HG02852 (cell line): Measurements from ENCODE around the gene CPEB1.

Experiments
- ATAC-seq: cut with Tn5 transposase; IDR thresholded peaks from one replicate; pipeline ENCODE4 v1.9.1; 2021; ENCODE audit warnings: mild to moderate bottlenecking, moderate library complexity; ENCODE audit not compliant: unreplicated experiment

CPEB1 gene

DNA sequence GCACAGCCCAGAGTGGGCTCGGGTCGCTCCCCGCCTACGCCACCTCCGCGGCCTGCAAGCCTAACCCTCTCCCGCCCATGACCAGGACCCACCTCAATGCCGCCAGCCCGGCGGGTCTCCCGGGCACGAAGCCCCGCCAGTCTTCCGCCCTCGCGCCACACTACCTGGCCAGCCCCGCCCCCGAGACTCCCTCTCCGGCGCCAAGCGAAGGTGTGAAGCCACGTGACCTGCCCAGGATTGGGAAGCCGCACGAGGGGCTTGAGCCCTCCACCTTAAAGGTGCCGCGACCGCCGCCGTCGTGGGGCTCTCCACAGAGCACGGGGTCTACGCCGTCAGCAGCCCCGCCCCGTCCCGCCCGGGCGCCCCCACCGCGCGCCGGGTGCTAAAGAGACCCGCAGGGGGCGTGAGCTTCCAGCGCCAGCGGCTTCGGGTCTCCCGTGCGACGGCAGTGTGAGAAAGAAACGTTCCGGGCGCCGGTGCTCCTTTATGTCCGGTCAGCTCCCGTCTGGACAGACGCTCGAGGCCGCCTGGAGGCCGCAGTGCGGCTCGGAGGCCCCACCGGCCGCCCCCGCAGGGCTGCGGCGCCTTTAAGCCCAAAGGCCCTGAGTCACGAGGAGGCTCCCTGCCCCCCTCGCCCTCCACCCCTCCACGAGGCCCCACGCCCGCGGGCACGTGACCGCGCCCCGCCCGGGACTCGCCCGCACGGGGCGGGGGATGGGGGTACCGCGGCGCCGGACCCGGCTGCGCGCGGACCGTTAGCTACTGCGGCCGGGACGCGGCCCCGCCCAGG lies at the start of gene CPEB1:
Gene CPEB1 (minus strand): TSS at position 319 of the 790 bp plus-strand sequence. CDS start 18,904 bp downstream, outside the sequence.
- no peak for ATAC-seq

- ATAC-seq = no peak
These were observed 45.0 kb upstream of the CPEB1 start for GRCh38 chr15:82692171-82692570.

DNA sequence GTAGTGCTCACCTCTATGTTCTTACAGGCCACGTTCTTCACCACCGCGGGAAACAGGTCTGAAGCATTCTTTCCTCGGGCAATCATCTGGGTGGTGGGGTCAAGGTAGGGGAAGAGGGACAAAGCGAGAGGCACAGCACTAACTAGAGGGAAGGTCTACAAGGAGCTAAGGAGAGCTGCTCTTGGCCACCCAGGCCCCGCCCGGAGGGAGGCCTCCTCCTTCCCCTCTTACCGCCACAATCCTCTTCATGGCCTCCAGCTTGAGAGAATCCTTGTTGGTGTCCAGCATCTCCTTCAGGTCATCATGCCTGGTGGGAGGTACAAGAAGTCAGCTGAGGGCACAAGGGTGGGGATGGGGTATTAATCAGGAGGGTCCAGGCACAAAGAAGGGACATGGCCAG lies 42.0 kb upstream of the CPEB1 start:
- ATAC-seq = no peak

GRCh38 chr15:82688691-82689090 lies 41.5 kb upstream of the CPEB1 start:
- ATAC-seq = no peak

GRCh38 chr15:82681371-82681770 lies 34.2 kb upstream of the CPEB1 start:
- ATAC-seq = no peak

DNA sequence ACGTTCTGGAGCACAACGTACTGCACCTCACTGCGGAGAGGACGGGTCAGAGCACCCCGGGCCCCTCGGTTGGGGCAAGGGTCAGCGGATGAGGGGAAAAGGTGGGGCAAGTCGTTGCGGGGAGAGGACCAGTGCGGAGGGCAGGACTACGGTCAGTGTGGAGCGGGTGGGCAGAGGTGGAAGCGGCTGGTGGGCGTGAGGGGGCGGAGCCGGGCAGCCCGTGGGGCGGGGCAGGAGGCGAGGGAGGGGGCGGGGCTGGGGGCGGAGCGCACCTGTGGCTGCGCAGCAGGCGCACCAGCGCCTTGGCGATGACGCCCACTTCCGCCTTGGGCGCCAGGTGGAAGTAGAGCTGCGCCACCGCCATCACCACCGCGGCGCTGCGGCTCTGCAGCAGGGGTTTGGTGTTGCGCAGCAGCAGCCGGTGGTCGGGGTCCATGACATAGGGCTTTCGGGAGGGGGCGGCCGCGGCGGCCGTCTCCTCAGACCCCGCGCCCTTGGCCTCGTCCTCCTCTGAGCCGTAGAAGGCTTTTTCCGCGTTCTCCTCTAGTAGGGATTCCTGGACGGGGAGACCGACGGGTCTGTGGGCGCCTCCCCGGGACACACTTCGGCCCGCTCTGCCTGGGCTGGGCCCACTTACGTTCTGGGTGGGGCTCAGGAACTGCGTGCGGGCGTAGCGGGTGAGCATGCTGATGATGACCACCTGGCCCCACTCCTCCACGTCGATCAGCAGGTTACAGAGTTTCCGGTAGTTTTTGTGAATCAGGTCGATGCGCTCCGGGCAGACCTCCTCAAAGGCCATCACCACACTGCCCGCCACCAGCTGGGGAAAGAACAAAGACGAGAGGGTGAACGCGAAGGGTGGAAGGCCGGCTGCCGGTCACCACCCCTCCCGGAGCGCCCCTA lies 33.3 kb upstream of the CPEB1 start:
- peak; percentile 57 for ATAC-seq

- no peak for ATAC-seq
These were observed 32.5 kb upstream of the CPEB1 start for GRCh38 chr15:82679626-82680199.

DNA sequence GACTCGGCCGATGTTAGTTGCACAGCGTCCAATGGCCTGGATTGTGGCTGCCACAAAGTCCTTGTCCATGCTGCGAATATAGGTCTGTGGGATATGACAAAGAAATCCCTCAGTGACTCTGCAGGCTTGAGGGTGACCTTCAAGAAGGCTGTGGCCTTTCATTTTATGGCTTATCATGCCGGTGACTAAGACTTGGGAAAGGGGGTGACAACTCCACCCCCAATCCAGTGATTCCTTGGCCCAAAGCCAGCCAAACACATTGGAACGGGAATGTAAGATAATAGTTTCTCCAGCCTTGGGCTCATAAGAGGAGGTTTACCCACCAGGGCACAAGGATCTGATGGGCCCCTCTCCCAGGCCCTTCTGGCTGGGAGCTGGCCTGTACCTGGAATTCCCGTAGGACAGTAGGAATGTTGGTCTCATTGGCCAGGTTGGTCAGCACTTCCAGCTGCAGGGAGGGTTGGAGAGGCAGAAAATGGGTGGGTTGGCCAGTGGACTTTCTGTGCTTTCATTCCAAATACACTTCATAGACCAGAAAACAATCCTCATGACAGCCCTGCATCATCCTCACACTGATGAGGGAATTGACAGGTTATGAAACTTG lies 30.7 kb upstream of the CPEB1 start:
- ATAC-seq = no peak

GRCh38 chr15:82674873-82675272 lies 27.7 kb upstream of the CPEB1 start:
- ATAC-seq = no peak

DNA sequence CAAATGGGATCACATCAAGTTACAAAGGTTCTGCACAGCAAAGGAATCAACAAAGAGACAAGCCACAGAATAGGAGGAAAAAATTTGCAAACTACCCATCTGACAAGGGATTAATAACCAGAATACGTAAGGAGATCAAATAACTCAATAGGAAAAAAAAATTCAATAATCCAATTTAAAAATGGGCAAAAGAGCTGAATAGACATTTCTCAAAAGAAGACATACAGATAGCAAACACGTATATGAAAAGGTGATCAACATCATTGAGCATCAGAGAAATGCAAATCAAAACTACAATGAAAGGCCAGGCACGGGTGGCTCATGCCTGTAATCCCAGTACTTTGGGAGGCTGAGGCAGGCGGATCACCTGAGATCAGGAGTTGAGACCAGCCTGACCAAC lies 23.5 kb upstream of the CPEB1 start:
- ATAC-seq = no peak

- no peak for ATAC-seq
These were observed 19.4 kb upstream of the CPEB1 start for GRCh38 chr15:82666606-82667005.

DNA sequence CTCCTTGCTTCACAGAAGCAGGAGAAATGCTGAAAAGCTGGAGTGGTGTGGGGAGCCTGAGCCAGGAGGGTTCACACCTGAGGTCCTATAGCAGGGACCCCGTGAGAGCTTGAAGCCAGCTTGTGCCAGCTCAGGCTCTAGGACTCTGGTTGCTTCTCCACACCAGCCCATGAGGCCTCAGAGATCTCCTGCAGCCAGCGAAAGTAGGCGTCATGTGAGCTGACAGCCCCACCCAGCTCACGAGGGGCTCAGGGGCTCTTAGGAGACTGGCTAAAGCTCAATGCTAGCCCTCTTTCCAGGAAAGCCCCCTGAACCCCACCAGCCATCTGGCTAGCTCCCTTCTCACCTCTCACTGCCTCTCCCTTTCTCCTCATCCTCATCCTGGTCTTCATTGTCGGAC lies 16.9 kb upstream of the CPEB1 start:
- ATAC-seq = no peak

DNA sequence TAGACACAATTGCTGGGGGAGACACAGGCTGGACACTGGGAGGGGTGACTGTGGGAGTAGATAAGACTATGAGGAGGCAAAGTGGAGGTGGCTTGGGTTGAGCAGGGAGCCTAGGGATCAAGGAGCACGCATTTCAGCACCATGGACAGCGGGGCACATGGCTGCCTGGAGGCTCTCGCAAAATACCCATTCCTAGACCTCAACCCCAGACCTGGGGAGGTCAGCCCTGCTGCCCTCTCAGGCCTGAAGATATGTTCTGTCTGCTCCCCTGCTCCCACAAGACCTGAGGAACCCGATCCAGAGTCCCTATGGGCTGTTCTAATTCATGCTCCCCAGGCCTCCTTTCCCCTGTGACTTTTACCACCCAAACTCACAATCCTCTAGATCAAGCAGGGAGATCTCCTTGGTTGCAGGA lies 16.0 kb upstream of the CPEB1 start:
- ATAC-seq = no peak

- no peak for ATAC-seq
These were observed 15.5 kb upstream of the CPEB1 start for GRCh38 chr15:82662641-82663040.

DNA sequence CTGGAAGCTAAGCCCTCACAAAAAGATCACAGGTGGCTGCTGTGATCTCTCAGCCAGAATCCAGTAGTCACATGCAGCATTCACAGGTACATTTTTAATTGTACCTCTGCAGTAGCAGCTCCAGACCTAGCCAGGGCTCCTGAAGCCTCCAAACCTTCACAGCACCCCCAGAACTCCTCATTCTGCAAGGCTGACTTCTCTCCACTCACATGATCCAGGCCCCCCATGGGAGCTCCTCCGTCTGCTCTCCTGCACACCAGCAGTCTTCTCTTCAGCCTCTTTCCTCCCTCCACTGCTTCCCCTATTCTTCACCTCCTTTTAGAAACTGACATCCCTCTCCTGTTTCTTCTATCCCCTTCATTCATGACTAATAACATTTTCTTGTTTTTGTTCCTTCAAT lies 13.2 kb upstream of the CPEB1 start:
- ATAC-seq = no peak

DNA sequence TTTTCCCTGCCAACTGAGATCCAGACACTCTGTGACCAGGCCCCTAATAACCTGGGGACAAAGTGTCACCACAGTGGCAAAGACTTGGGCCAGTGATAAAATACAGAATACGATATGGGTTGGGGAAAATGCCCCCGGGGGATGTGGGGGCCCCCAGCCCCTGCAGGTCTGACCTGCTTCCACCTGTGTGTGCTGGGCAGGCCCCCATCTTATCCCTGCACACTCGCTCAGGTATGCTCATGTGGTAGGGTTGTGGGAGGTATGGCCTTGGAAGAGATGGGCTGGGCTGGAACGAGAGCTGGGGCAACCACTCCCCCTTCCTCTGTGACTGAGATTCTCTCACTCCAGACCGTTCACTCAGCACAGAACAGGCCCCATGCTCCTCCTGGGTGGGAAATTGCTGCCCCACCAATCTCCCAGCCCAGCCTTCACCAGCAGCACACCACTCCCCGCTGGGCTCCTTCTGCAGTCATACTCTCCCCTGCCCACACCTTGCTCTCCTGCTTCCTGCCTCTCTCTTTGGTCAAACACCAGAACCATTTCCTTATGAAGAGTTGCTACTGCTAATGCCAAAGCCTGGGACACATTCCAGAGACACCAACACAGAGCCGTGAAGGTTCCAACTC lies 9.6 kb upstream of the CPEB1 start:
- ATAC-seq = no peak

- no peak for ATAC-seq
These were observed 8.4 kb upstream of the CPEB1 start for GRCh38 chr15:82655606-82656005.

DNA sequence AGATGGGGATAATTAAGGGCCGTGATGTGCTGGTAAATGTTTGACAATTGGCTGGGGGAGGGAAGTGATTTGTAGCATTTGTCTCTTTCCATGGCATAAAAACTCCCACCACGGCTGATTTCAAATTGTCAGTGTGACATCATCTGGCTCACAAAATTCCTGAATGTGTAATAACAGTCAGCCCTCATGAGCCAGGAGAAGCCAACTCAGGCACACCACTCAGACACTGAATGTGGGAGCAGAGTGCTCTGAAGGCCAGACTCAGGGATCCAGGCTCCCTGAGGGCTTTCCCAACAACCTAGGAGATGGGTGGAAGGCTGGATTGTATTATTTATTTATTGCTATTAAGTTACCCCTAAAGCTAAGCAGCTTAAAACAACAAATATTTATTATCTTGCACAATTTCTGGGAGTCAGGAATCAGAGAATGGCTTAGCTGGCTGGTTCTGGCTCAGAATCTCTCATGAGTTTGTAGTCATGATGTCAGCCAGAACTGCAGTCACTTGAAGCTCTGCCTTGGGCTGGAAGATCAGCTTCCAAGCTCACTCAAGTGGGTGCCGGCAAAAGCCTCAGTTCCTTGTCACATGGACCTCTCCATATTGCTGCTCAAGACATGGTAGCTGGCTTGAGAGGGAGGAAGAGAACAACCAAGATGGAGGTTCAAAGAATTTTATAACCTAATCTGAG lies 6.5 kb upstream of the CPEB1 start:
- ATAC-seq = no peak

- ATAC-seq = no peak
These were observed 4.5 kb upstream of the CPEB1 start for GRCh38 chr15:82651708-82652107.

DNA sequence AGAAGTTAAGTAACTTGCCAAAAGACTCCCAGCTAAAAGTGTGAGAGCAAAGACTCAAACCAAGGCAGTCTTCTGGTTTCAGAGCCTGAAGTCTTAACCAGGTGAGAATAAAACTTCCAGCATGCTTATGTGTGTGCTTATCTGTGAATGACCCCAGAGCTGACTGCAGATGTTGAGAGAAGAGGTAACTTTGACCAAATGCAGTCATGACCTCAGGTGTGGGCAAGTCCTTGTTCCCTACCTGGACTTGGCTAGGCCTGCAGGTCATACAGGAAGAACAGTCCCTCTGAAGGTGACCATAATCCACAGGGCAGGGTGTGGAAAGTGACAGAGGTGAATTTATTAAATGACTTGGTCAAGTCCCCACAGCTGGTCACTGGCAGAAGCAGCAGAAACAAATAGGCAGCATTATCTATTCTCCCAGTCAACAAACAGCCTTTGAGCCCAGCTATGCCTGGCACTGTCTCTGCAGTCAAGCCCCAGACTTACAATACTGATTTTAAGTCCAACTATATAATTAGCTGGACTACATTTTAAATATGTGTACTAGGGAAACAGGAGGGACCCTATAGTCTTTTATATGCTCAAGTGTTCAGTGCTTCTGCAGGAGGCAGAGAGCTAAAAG lies 3.0 kb upstream of the CPEB1 start:
- ATAC-seq = no peak
